Dermis blood vessel endothelial cell (primary cell): Measurements from ENCODE around the gene RFX1. TPM values are rescaled to one million over a fixed set of nuclear protein-coding genes. Genes with fewer than 3 reads are reported as not detected.

ENCODE experiments used
- DNase-seq: peaks from one replicate; pipeline ENCODE4 v3.0.0; 2010
- total RNA-seq: library from RNA; depleted of rRNA; stranded (reverse); fragments of >200 nt; gene quantifications from 2 replicates; pipeline ENCODE4 v1.2.3, GENCODE V29; 2014

Gene RFX1
- total RNA-seq, 1 donor from 2014 or later, result 2.0 TPM

GRCh38 chr19:13960863-13961784, 45.0 kb downstream of the RFX1 start:
- no peak for DNase-seq

- peak; percentile 48 for DNase-seq
These were observed 45.9 kb downstream of the RFX1 start for GRCh38 chr19:13959962-13960862.

GRCh38 chr19:13959141-13959961, 46.8 kb downstream of the RFX1 start:
- no peak for DNase-seq

GRCh38 chr19:13958043-13958442, 48.1 kb downstream of the RFX1 start:
- no peak for DNase-seq

- DNase-seq, result no peak
These were observed 49.1 kb downstream of the RFX1 start for GRCh38 chr19:13957051-13957450.

GRCh38 chr19:13956365-13956744, 49.8 kb downstream of the RFX1 start:
- DNase-seq, result no peak

GRCh38 chr19:13955662-13956364, 50.3 kb downstream of the RFX1 start:
- no peak for DNase-seq

- DNase-seq, result no peak
These were observed 51.9 kb downstream of the RFX1 start for GRCh38 chr19:13954185-13954584.

GRCh38 chr19:13952931-13953531, 53.1 kb downstream of the RFX1 start:
- DNase-seq, result peak; percentile 53

GRCh38 chr19:13952154-13952930, 53.8 kb downstream of the RFX1 start, which contains the start of gene DCAF15:
Gene DCAF15 (plus strand): TSS chr19:13952509. CDS start chr19:13952513, 4 bp downstream.
- DNase-seq, result peak; percentile 100

GRCh38 chr19:13951799-13952153, 54.3 kb downstream of the RFX1 start:
- DNase-seq, result peak; percentile 10

GRCh38 chr19:13951043-13951442, 55.1 kb downstream of the RFX1 start:
- no peak for DNase-seq

GRCh38 chr19:13946414-13946813, 59.7 kb downstream of the RFX1 start:
- no peak for DNase-seq

- peak; percentile 35 for DNase-seq
These were observed 64.0 kb downstream of the RFX1 start for GRCh38 chr19:13942023-13942684.

GRCh38 chr19:13938301-13939064, 67.6 kb downstream of the RFX1 start, which contains the start of gene PODNL1:
Gene PODNL1 (minus strand): TSS chr19:13938417. CDS start chr19:13938181, 236 bp downstream.
- DNase-seq, result no peak

GRCh38 chr19:13937479-13938300, 68.4 kb downstream of the RFX1 start:
- no peak for DNase-seq

- DNase-seq, result no peak
These were observed 70.2 kb downstream of the RFX1 start for GRCh38 chr19:13935765-13936510.

- DNase-seq, result no peak
These were observed 71.4 kb downstream of the RFX1 start for GRCh38 chr19:13934785-13935109.
